GM19238 (cell line): ENCODE results near the gene TH.
"Not testable (repeated sequence)": the region's sequence is repeated elsewhere in the genome, so short reads cannot be mapped to it uniquely, and the experiment has no call there.

ENCODE experiments used
- DNase-seq: peaks from one replicate; pipeline ENCODE4 v3.0.0; 2011; ENCODE audit warnings: low spot score; ENCODE audit not compliant: insufficient read length

Gene TH

DNA sequence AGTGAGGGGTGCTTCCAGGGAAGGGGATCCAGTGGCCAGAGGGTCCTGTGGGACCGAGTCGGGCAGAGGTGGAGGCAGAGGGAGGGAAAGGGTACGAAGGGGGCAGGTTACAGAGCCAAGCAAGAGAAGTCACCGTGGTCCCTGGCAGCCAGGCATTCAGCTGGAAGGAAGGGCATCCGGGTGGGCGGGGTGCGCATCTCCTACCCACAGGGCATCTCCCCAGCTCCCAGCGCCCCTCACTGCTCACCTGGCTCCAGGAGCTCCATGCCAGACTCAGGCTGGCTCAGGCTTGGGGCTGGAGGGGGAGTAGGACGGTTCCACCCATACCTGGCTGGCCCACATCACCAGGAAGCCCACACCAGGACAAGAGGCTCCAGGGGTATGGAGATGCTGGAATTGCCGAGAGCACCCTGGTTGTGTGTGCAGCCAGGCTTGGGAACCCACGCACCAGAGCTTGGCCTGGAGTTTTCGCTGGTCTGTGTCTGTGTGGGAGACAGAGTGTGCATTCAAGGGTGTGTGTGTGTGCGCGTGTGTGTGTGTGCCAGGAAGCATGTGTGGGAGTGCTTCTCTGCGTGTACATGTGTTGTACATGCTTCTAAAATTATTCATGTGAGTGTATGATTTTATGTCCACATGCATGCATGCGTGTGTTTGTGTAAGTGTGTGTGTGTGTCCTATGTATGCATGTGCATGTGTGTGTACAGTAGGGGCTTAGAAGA is 6.6 kb upstream of the TH start:
- not testable (repeated sequence) for DNase-seq

GRCh38 chr11:2177076-2177475 is 5.5 kb upstream of the TH start:
- DNase-seq = no peak

DNA sequence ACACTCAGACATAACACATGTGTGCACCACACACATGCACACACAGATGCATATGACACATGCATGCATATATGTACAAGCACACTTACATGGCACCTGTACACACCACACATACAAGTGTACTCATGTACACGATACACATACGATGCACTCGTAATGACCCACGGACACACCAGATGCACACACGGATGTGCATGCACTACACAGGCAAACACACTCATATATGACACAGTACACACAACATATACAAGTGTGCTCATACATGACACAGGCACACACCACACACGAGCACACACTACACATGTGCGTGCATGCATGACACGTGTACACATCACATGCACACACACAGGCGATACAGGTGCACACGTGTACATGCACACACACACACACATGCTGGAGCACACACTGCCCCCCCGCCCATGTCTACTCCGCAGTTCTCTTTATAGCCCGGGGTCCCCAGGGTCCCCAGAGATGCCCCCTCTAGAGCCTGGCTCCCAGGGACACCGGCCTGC is 4.8 kb upstream of the TH start:
- no peak for DNase-seq

- no peak for DNase-seq
These were observed 4.0 kb upstream of the TH start for GRCh38 chr11:2175659-2176058.

- DNase-seq = no peak
These were observed 2.7 kb upstream of the TH start for GRCh38 chr11:2174361-2174760.

GRCh38 chr11:2173761-2174160 is 2.1 kb upstream of the TH start:
- DNase-seq = no peak

- no peak for DNase-seq
These were observed 1.6 kb upstream of the TH start for GRCh38 chr11:2173150-2173693.

GRCh38 chr11:2172676-2173075 is 1.1 kb upstream of the TH start:
- no peak for DNase-seq

GRCh38 chr11:2169626-2170570 is 1.7 kb downstream of the TH start:
- no peak for DNase-seq

DNA sequence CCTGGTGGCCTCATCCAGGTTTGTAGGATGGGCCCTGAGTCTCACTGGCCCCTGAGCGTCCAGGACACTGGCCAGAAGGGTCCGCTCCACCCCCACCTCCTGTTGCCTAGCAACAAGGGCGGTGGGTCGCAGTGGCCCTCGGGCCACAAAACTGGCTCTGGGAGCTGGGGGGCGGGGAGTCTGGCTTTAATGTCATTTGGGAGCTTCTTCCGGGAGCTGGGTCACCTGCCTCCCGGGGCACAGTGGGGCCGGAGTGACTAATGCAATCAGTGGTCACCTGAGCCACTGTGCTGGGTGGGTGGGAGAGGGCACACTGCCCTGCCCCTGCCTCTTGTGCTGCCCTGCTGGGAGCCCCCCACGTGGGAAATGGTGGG is 2.6 kb downstream of the TH start:
- no peak for DNase-seq

- no peak for DNase-seq
These were observed 3.2 kb downstream of the TH start for GRCh38 chr11:2168286-2169004.

- no peak for DNase-seq
These were observed 4.2 kb downstream of the TH start for GRCh38 chr11:2167141-2168045.

DNA sequence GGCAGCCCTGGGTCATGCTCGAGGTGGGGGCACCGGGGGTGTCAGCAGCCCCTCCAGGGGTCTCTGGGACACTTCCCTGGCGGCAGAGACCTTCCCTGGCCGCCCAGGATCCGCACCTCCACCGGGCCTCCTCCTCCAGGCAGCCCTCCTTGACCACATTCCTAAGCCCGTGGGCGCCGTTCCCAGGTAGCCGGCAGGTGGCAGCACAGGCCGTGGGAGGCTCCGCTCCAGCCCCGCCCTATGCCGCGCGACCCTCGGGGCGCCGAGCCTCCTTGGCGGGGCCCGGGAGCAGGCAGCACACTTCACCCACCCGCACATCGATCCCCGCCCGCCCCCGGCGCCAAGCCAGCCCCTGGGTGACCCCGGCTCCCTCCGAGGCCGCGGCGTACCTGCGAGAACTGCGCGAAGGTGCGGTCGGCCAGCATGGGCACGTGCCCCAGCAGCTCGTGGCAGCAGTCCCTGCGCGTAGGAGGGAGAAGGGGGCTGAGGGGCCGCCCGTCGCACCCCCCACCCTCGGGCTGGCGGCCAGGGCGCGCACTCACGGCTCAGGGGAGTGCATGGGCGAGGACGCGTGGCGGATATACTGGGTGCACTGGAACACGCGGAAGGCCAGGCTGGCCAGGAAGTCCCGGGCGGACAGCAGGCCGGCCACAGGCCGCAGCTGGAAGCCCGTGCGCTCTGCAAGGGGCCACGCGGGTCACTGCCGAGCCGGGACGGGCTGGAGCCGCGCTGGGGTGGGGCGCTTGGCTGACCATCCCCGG is 5.3 kb downstream of the TH start:
- no peak for DNase-seq

DNA sequence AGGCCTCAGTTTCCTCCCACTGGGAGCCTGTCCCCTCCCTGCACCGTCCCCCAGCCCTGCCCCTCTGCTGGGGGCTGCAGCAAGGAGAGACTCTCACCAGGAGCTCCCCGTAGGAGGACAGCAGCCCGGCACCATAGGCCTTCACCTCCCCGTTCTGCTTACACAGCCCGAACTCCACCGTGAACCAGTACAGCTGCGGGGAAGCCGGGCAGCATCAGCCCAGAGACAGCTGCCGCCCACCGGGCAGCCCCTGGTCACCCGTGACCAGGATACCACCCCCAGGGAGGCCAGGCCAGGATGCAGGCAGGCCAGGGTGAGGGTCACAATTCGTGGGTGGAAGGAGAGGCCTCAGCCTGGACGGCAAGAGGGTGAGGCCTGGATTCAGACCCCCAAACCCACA is 6.0 kb downstream of the TH start:
- no peak for DNase-seq

GRCh38 chr11:2164861-2165555 is 6.6 kb downstream of the TH start:
- no peak for DNase-seq

DNA sequence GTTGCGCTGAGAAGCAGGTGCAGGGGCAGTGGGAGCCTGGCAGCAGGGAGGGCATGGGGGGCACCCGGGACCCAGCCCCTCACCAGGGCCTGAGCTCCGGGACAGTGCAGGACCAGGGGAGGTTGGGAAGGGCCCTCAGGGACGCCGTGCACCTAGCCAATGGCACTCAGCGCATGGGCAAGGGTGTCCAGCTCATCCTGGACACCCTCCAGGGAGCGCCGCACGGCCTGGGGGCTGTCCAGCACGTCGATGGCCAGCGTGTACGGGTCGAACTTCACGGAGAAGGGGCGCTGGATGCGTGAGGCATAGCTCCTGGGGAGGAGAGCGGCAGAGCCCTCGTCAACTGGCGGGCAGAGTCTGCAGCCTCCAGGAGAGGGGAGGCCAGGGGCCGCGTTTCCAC is 7.5 kb downstream of the TH start:
- DNase-seq = no peak

- no peak for DNase-seq
These were observed 8.1 kb downstream of the TH start for GRCh38 chr11:2163428-2163978.

- no peak for DNase-seq
These were observed 10.8 kb downstream of the TH start, which contains the start of gene INS for GRCh38 chr11:2160736-2161259. Gene INS (minus strand): TSS chr11:2161209. CDS start chr11:2160971, 238 bp downstream.
